Measurements from ENCODE around the gene IFITM2. TPM values are rescaled to one million over a fixed set of nuclear protein-coding genes. Genes with fewer than 3 reads are reported as not detected.
A peak's percentile ranks its signal among the peaks of the same experiment; 100 is the strongest.

The IFITM2 gene
- total and polyA plus RNA-seq, 2 experiments from 2014 or later = 59.2 to 504 TPM

- peak overlapping the region; percentile 43 for H3K27ac ChIP-seq
- no peaks in the 10 kb centered on the region for H3K27me3 ChIP-seq
- no peaks in the 10 kb centered on the region for H3K9me2 ChIP-seq (replicated peaks; ENCODE audit: insufficient read depth)
- no peak for DNase-seq (ENCODE audit: low spot score)
- H3K4me3 ChIP-seq = no peak overlapping the region
- no peaks in the 10 kb centered on the region for H4K20me1 ChIP-seq (ENCODE audit: insufficient read depth, poor library complexity, severe bottlenecking)
- H3K4me1 ChIP-seq (ENCODE audit: insufficient read depth) = peaks cover 7% of the 10 kb centered on the region
- H3K36me3 ChIP-seq (replicated peaks; ENCODE audit: insufficient read depth, low read depth) = no peaks in the 10 kb centered on the region
- no peaks in the 10 kb centered on the region for H3K79me2 ChIP-seq
- no peaks in the 10 kb centered on the region for H3K9me3 ChIP-seq (ENCODE audit: low read depth)
- 68% methylated on average over 8 of the region's 8 CpGs for WGBS (ENCODE audit: low lambda C conversion rate, missing lambda C conversion rate)
- no peak for TF ChIP-seq EZH2 (IDR thresholded peaks at IDR 0.05; ENCODE audit: borderline replicate concordance)
- TF ChIP-seq CTCF (IDR thresholded peaks at IDR 0.05; ENCODE audit: poor library complexity) = no peak
- no peak for TF ChIP-seq EZH2phosphoT487 (IDR thresholded peaks at IDR 0.05; ENCODE audit: low read depth, severe bottlenecking, unreplicated experiment)
- H2AFZ ChIP-seq = no peak overlapping the region
- no peak overlapping the region for H3K4me2 ChIP-seq
These were observed 36.3 kb upstream of the IFITM2 start for GRCh38 chr11:271319-271715.

- no peaks in the 10 kb centered on the region for H3K36me3 ChIP-seq (replicated peaks; ENCODE audit: insufficient read depth, low read depth)
- H3K27me3 ChIP-seq = no peaks in the 10 kb centered on the region
- no peak overlapping the region for H3K4me2 ChIP-seq
- TF ChIP-seq CTCF (IDR thresholded peaks at IDR 0.05; ENCODE audit: poor library complexity) (no peak), EZH2 (IDR thresholded peaks at IDR 0.05; ENCODE audit: borderline replicate concordance) (no peak), EZH2phosphoT487 (IDR thresholded peaks at IDR 0.05; ENCODE audit: low read depth, severe bottlenecking, unreplicated experiment) (no peak)
- H4K20me1 ChIP-seq (ENCODE audit: insufficient read depth, poor library complexity, severe bottlenecking) = no peaks in the 10 kb centered on the region
- no peaks in the 10 kb centered on the region for H3K9me2 ChIP-seq (replicated peaks; ENCODE audit: insufficient read depth)
- no peak overlapping the region for H2AFZ ChIP-seq
- H3K9me3 ChIP-seq (ENCODE audit: low read depth) = no peaks in the 10 kb centered on the region
- H3K4me1 ChIP-seq (ENCODE audit: insufficient read depth) = peaks cover 7% of the 10 kb centered on the region
- WGBS (ENCODE audit: low lambda C conversion rate, missing lambda C conversion rate) = 94% methylated on average over 22 of the region's 22 CpGs
- H3K79me2 ChIP-seq = no peaks in the 10 kb centered on the region
- H3K27ac ChIP-seq = peak overlapping the region; percentile 55
- no peak for DNase-seq (ENCODE audit: low spot score)
- no peak overlapping the region for H3K4me3 ChIP-seq
These were observed 35.3 kb upstream of the IFITM2 start for GRCh38 chr11:272195-272930.

DNA sequence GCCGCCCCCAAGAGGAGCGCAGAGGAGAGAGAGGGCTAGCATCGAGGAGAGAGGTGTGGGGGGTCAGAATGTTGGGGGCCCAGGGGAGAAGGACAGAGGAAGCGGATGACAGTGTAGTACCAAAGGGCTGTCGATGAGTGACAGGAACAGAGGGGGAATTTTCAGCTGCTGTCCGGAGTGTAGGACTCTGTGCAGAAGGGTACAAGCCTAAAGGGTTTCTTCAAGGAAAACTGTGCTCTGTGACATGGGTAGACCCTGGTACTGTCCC, 34.8 kb upstream of the IFITM2 start:
- H3K27ac ChIP-seq = no peak overlapping the region
- H3K4me2 ChIP-seq = no peak overlapping the region
- no peaks in the 10 kb centered on the region for H3K27me3 ChIP-seq
- no peak for DNase-seq (ENCODE audit: low spot score)
- no peaks in the 10 kb centered on the region for H3K9me3 ChIP-seq (ENCODE audit: low read depth)
- TF ChIP-seq EZH2 (IDR thresholded peaks at IDR 0.05; ENCODE audit: borderline replicate concordance) = no peak
- no peak for TF ChIP-seq CTCF (IDR thresholded peaks at IDR 0.05; ENCODE audit: poor library complexity)
- TF ChIP-seq EZH2phosphoT487 (IDR thresholded peaks at IDR 0.05; ENCODE audit: low read depth, severe bottlenecking, unreplicated experiment) = no peak
- H4K20me1 ChIP-seq (ENCODE audit: insufficient read depth, poor library complexity, severe bottlenecking) = no peaks in the 10 kb centered on the region
- peaks cover 7% of the 10 kb centered on the region for H3K4me1 ChIP-seq (ENCODE audit: insufficient read depth)
- no peak overlapping the region for H2AFZ ChIP-seq
- 95% methylated on average over 6 of the region's 6 CpGs for WGBS (ENCODE audit: low lambda C conversion rate, missing lambda C conversion rate)
- no peaks in the 10 kb centered on the region for H3K36me3 ChIP-seq (replicated peaks; ENCODE audit: insufficient read depth, low read depth)
- no peaks in the 10 kb centered on the region for H3K9me2 ChIP-seq (replicated peaks; ENCODE audit: insufficient read depth)
- H3K4me3 ChIP-seq = no peak overlapping the region
- H3K79me2 ChIP-seq = no peaks in the 10 kb centered on the region

Data from hepatocyte (in vitro differentiated cells).